ENCODE measurements around the gene CNNM4. TPM values are rescaled to one million over a fixed set of nuclear protein-coding genes. Genes with fewer than 3 reads are reported as not detected.
"Not testable (repeated sequence)": the region's sequence is repeated elsewhere in the genome, so short reads cannot be mapped to it uniquely, and the experiment has no call there.

CNNM4 gene
- total RNA-seq, 1 donor from 2014 or later: 15.5 TPM

- H3K36me3 ChIP-seq: no peaks in the 10 kb centered on the region
- no peak overlapping the region for H3K27ac ChIP-seq
- H3F3A ChIP-seq (ENCODE audit: low read depth): no peaks in the 10 kb centered on the region
- Mint-ChIP-seq H3K4me1 (peaks cover 12% of the 10 kb centered on the region), H3K27me3 (ENCODE audit: insufficient read depth, low read depth) (peaks cover 3% of the 10 kb centered on the region), H3K4me3 (no peak overlapping the region), H3K36me3 (no peaks in the 10 kb centered on the region), H3K9me3 (no peaks in the 10 kb centered on the region), H3K27ac (peak overlapping the region; percentile 85)
- H3K4me3 ChIP-seq: no peak overlapping the region
- H4K20me1 ChIP-seq (ENCODE audit: low read depth): peaks cover 23% of the 10 kb centered on the region
- no peak overlapping the region for H3K9ac ChIP-seq
- no peak for TF ChIP-seq CTCF (IDR thresholded peaks at IDR 0.05)
- no peak for TF ChIP-seq EZH2phosphoT487 (IDR thresholded peaks at IDR 0.05)
- TF ChIP-seq EZH2 (IDR thresholded peaks at IDR 0.05): no peak
- no peak overlapping the region for H2AFZ ChIP-seq (replicated peaks)
- H3K4me2 ChIP-seq: no peak overlapping the region
- DNase-seq (ENCODE audit: low spot score): no peak
- no peaks in the 10 kb centered on the region for H3K79me2 ChIP-seq (ENCODE audit: low read depth)
- no peaks in the 10 kb centered on the region for H3K9me3 ChIP-seq (ENCODE audit: low read depth)
- H3K27me3 ChIP-seq: no peaks in the 10 kb centered on the region
- peaks cover 7% of the 10 kb centered on the region for H3K4me1 ChIP-seq
These were observed 32.4 kb downstream of the CNNM4 start for GRCh38 chr2:96792772-96793749.

GRCh38 chr2:96795076-96795475, 34.4 kb downstream of the CNNM4 start:
- DNase-seq (ENCODE audit: low spot score): no peak
- H3K9ac ChIP-seq: no peak overlapping the region
- TF ChIP-seq EZH2 (IDR thresholded peaks at IDR 0.05): no peak
- no peak for TF ChIP-seq EZH2phosphoT487 (IDR thresholded peaks at IDR 0.05)
- TF ChIP-seq CTCF (IDR thresholded peaks at IDR 0.05): no peak
- Mint-ChIP-seq H3K4me3 (no peak overlapping the region), H3K4me1 (peaks cover 8% of the 10 kb centered on the region), H3K27me3 (ENCODE audit: insufficient read depth, low read depth) (peaks cover 3% of the 10 kb centered on the region), H3K9me3 (no peaks in the 10 kb centered on the region), H3K27ac (no peak overlapping the region), H3K36me3 (peaks cover 3% of the 10 kb centered on the region)
- no peak overlapping the region for H2AFZ ChIP-seq (replicated peaks)
- no peaks in the 10 kb centered on the region for H3K9me3 ChIP-seq (ENCODE audit: low read depth)
- H3K4me2 ChIP-seq: no peak overlapping the region
- H3K79me2 ChIP-seq (ENCODE audit: low read depth): no peaks in the 10 kb centered on the region
- H3K4me3 ChIP-seq: no peak overlapping the region
- H3K27ac ChIP-seq: no peak overlapping the region
- no peaks in the 10 kb centered on the region for H3K36me3 ChIP-seq
- H3K27me3 ChIP-seq: no peaks in the 10 kb centered on the region
- peaks cover 13% of the 10 kb centered on the region for H4K20me1 ChIP-seq (ENCODE audit: low read depth)
- no peaks in the 10 kb centered on the region for H3K4me1 ChIP-seq
- H3F3A ChIP-seq (ENCODE audit: low read depth): no peaks in the 10 kb centered on the region

GRCh38 chr2:96796497-96796896, 35.8 kb downstream of the CNNM4 start:
- DNase-seq (ENCODE audit: low spot score); H3F3A ChIP-seq (ENCODE audit: low read depth); H3K27ac Mint-ChIP-seq; H3K4me1 Mint-ChIP-seq; H3K27me3 ChIP-seq; H3K79me2 ChIP-seq (ENCODE audit: low read depth); H3K36me3 Mint-ChIP-seq; H3K4me2 ChIP-seq; H3K4me1 ChIP-seq; H3K4me3 ChIP-seq; H2AFZ ChIP-seq (replicated peaks); H3K9ac ChIP-seq; H3K27ac ChIP-seq; H3K9me3 ChIP-seq (ENCODE audit: low read depth); H3K27me3 Mint-ChIP-seq (ENCODE audit: insufficient read depth, low read depth); H3K4me3 Mint-ChIP-seq; H3K9me3 Mint-ChIP-seq; H3K36me3 ChIP-seq: not testable (repeated sequence)
- peaks cover 16% of the 10 kb centered on the region for H4K20me1 ChIP-seq (ENCODE audit: low read depth)

GRCh38 chr2:96797066-96797625, 36.4 kb downstream of the CNNM4 start:
- Histone ChIP-seq H3K27me3 (no peaks in the 10 kb centered on the region), H3K27ac (no peak overlapping the region), H3K79me2 (ENCODE audit: low read depth) (no peaks in the 10 kb centered on the region), H3K4me1 (no peaks in the 10 kb centered on the region), H3K9me3 (ENCODE audit: low read depth) (no peaks in the 10 kb centered on the region), H2AFZ (replicated peaks) (no peak overlapping the region), H3K4me3 (no peak overlapping the region), H3K36me3 (peaks cover 3% of the 10 kb centered on the region), H4K20me1 (ENCODE audit: low read depth) (peaks cover 19% of the 10 kb centered on the region), H3K9ac (no peak overlapping the region), H3K4me2 (no peak overlapping the region), H3F3A (ENCODE audit: low read depth) (peaks cover 15% of the 10 kb centered on the region)
- Mint-ChIP-seq H3K27me3 (ENCODE audit: insufficient read depth, low read depth) (peaks cover 3% of the 10 kb centered on the region), H3K4me3 (no peak overlapping the region), H3K9me3 (no peaks in the 10 kb centered on the region), H3K27ac (peak overlapping the region; percentile 66), H3K4me1 (peaks cover 8% of the 10 kb centered on the region), H3K36me3 (peaks cover 3% of the 10 kb centered on the region)
- DNase-seq (ENCODE audit: low spot score): no peak
- TF ChIP-seq EZH2 (IDR thresholded peaks at IDR 0.05) (no peak), EZH2phosphoT487 (IDR thresholded peaks at IDR 0.05) (no peak), CTCF (IDR thresholded peaks at IDR 0.05) (no peak)
